Muscle layer of colon (tissue), 2 donors: ENCODE results near the gene PHF10.

ENCODE experiments used
- H3K27ac ChIP-seq: one replicate; pipeline ENCODE4 v1.7.0; 2013; ENCODE audit warnings: low read depth, mild to moderate bottlenecking, low read length, moderate library complexity
- H3K27me3 ChIP-seq, 2 donors: one replicate each; pipeline ENCODE4 v1.7.0; 2013; ENCODE audit warnings: low read length in 2 of 2, mild to moderate bottlenecking in 2 of 2; ENCODE audit not compliant: insufficient read depth in 2 of 2, control insufficient read depth in 1 of 2
- H3K36me3 ChIP-seq: one replicate; pipeline ENCODE4 v1.7.0; 2013; ENCODE audit warnings: mild to moderate bottlenecking, low read length; ENCODE audit not compliant: insufficient read depth
- H3K4me1 ChIP-seq: one replicate; pipeline ENCODE4 v1.7.0; 2013; ENCODE audit warnings: mild to moderate bottlenecking, low read length; ENCODE audit not compliant: insufficient read depth
- H3K4me3 ChIP-seq, 2 donors: one replicate each; pipeline ENCODE4 v1.7.0; 2013; ENCODE audit warnings: low read length in 2 of 2, low read depth in 1 of 2, mild to moderate bottlenecking in 1 of 2, moderate library complexity in 1 of 2
- H3K9ac ChIP-seq: one replicate; pipeline ENCODE4 v1.7.0; 2013; ENCODE audit warnings: low read length
- H3K9me3 ChIP-seq: one replicate; pipeline ENCODE4 v1.7.0; 2013; ENCODE audit warnings: mild to moderate bottlenecking, low read length
- donor health status: abdominal sarcoma.
- donor health status: Adenocarcinoma of cecum.

The PHF10 gene

DNA sequence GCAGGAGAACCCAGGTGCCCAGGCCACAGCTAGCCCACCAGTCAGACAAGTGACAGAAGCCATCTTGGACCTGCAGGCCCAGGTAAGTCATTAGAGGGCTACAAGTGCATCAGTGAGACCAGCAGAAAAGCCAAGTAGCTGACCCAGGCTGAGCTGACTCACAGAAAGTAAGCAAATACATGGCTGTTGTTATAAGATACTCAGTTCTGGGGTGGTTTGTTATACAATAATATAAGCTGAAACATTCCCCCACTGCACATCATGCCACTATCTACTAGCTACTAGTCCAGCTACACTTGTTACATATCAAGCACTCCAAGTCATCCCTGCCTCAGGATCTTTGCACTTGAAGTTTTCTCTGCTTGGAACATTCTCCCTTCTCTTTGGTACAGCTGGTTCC lies 17.0 kb upstream of the PHF10 start:
- no peaks in the 10 kb centered on the region for H3K4me1 ChIP-seq
- no peaks in the 10 kb centered on the region for H3K9me3 ChIP-seq
- no peak overlapping the region for H3K9ac ChIP-seq
- H3K27ac ChIP-seq = no peak overlapping the region
- no peaks in the 10 kb centered on the region for H3K27me3 ChIP-seq
- no peaks in the 10 kb centered on the region for H3K36me3 ChIP-seq
- H3K4me3 ChIP-seq = no peak overlapping the region

DNA sequence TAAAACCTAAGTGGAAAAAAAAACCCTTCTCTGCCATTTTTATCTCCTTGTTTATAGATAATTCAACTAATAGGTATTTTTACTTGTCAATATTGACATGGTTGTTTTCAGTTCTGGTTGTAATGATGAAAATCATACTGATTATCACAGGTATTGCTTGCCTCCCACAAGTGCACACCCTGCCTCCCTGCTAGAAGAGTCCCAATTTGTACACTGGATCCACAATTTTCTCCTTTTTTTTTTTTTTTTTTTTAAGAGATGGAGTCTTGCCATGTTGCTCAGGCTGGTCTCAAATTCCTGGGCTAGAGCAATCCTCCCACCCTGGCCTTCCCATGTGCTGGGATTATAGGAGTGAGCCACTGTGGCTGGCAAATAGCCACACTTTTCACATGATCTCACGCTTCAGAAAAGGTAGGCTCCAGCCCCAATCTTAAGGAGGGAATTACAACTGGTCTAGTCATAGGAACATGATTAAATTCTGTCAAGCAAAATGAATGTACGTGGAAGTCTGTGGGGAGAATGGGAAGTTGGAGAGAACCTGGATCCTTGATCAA lies 14.8 kb upstream of the PHF10 start:
- Histone ChIP-seq H3K27me3 (no peaks in the 10 kb centered on the region), H3K4me1 (no peaks in the 10 kb centered on the region), H3K4me3 (no peak overlapping the region), H3K36me3 (no peaks in the 10 kb centered on the region), H3K9me3 (no peaks in the 10 kb centered on the region), H3K27ac (no peak overlapping the region), H3K9ac (no peak overlapping the region)

DNA sequence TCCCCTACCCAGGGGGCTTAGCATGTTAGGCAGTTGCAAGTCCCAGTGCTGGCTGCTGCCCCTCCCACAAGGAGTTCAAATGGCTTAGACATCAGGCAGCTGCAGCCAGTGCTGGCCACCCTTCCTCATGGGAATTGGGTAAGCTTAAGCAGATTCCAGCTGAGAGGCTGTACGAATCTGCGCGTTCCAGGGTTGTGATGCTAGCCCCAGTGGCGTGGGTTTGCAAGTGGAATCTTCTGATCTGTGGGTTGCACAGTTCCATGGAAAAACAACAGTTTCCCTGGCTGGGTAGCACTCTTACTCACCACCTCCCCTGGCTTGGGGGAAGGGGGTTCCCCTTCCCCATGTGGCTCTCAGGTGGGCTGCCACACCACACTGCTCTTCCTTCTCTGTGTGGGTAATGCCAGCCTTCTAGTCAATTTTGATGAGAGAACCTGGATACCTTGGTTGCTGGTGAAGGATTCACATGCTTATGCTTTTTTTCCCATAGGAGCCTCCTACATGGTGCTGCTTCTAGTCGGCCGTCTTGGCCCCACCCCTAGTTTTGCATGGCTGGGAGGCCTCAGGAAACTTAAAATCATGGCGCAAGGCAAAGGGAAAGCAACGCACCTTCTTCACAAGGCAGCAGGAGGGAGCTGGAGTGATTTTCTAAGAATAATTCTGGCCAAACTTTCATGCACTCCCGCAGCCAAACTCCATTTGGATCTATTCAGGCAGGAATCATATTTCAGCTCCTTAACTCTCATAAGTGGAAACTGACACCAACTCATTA lies 14.1 kb upstream of the PHF10 start:
- no peaks in the 10 kb centered on the region for H3K27me3 ChIP-seq
- H3K9me3 ChIP-seq = no peaks in the 10 kb centered on the region
- H3K4me1 ChIP-seq = no peaks in the 10 kb centered on the region
- no peak overlapping the region for H3K27ac ChIP-seq
- H3K9ac ChIP-seq = no peak overlapping the region
- H3K36me3 ChIP-seq = no peaks in the 10 kb centered on the region
- H3K4me3 ChIP-seq = no peak overlapping the region

DNA sequence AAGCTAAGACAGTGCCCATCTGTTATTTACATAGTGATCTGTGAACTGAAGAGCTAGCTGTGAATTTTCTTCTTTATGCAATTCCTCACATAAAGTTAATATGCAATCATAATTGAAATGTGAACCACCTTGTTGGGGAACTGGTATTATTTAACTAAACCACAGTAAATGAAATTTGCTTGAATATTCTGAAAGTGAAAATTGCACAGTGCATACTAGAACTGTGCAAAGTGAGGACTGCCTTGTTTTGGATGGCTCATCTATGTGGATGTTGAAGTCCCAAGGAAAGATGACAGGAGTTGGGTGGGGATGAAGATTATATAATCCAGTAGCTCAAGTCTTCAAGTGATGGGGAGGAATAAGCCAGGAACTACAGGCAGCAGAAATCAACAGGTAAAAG lies 5.7 kb upstream of the PHF10 start:
- H3K36me3 ChIP-seq = no peaks in the 10 kb centered on the region
- no peaks in the 10 kb centered on the region for H3K27me3 ChIP-seq
- H3K27ac ChIP-seq = no peak overlapping the region
- H3K9ac ChIP-seq = no peak overlapping the region
- peaks cover 5% of the 10 kb centered on the region for H3K4me1 ChIP-seq
- H3K9me3 ChIP-seq = no peaks in the 10 kb centered on the region
- H3K4me3 ChIP-seq = no peak overlapping the region

DNA sequence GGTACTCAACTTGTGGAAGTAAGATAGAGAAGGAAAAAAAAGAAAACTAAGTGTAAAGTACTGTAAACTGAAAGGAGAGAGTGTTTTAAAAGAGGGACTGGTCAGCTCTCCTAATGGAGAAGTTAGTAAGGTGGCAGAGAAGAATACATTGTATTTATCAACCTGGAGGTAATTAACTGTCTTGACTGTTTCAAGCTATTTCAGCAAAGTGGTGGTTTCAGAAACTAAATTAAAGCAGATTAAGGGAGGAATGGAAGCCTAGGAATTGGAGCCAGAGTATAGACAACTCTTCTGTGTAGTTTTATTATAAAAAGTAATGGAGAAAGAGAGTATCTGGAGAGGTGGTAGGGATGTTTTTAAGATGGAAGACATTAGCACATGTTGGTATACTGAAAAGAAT lies 2.7 kb upstream of the PHF10 start:
- no peak overlapping the region for H3K9ac ChIP-seq
- H3K27me3 ChIP-seq = no peaks in the 10 kb centered on the region
- peaks cover 11% of the 10 kb centered on the region for H3K4me1 ChIP-seq
- H3K9me3 ChIP-seq = no peaks in the 10 kb centered on the region
- H3K36me3 ChIP-seq = no peaks in the 10 kb centered on the region
- H3K27ac ChIP-seq = no peak overlapping the region
- H3K4me3 ChIP-seq = no peak overlapping the region

DNA sequence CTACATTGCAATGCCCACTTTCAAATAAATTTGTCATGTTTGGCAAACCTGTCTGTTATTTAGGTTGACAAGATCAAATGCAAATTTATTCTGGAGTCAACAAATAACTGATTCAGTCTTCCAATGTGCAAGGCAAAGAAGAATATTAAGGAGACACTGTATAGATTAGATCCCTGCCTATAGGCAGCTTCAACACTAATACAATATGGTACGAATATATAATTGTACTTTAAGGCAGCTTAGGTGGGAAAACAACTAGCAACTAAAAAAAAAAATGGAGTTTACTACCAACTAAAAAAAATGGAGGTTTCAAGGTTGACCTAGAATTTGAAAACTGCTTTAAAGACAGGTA lies 1.7 kb upstream of the PHF10 start:
- Histone ChIP-seq H3K9ac (no peak overlapping the region), H3K4me1 (peaks cover 15% of the 10 kb centered on the region), H3K27ac (no peak overlapping the region), H3K4me3 (no peak overlapping the region), H3K36me3 (no peaks in the 10 kb centered on the region), H3K9me3 (no peaks in the 10 kb centered on the region), H3K27me3 (no peaks in the 10 kb centered on the region)

DNA sequence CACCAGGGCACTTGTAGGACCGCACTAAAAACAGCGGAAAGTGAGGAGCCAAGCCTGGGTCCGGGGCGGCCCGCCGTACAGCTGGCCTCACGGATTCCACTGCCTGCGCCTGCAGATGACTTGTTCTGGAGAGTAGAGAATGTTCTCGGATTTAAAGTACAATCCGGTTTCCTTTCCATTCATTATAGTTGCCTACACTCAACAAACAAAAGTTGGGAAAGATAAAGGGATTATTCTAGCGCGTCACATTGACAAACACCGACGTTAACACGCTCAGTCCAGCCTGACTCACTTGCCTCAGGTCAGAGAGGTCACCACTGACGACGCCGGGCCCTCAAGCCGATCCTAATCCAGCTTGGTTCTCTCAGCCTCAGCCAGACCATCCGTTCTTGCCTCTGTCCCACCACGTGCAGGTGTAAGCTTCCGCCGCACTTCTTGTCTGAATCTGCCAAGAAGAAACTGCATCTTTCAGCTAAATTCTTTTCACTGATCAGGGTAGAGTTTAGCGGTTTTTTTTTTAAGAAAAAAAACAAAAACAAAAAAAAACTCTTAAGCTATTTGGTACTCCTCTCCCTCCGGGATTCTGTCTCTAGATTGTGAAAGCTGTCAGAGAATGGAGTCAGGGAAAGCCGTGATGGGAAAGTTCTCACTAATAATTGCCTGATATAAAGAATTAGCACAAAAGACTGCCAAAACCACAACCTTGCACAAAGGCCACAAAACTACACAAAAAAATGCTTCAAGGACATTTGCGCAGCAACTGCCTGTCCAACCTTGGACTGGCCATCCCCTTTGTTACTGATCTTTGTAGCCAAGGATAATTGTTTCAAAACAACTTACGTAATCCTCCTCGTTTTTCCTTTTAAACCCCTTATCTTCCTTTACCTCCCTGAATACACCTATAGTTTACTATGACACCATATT lies 1.1 kb upstream of the PHF10 start:
- Histone ChIP-seq H3K27me3 (no peaks in the 10 kb centered on the region), H3K9ac (no peak overlapping the region)

DNA sequence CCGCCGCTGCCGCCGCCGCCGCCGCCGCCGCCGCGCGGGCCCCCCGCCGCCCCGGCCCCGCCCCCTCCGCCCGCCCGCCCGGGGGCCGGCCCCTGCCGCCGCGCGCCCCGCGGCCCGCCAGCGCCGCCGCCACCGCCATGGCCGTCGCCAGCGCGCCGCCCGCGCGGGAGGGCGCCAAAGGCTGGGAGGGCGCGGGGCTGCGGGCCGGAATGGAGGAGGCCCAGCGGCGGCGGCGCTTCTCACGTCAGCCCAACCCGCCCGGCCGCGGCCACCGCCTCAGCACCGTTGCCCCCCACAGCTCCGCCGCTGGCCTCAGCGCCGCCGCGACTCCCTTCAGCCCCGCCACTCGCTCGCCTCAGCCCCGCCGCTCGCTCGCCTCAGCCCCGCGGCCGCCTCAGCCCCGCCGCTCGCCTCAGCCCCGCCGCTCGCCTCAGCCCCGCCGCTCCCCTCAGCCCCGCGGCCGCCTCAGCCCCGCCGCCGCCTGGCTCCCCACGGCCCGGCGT lies 258 bp downstream of the PHF10 start:
- Histone ChIP-seq H3K27ac (no peak overlapping the region), H3K36me3 (no peaks in the 10 kb centered on the region), H3K4me3 (peak overlapping the region in 1 of 2 donors; percentile 45), H3K9me3 (no peaks in the 10 kb centered on the region), H3K9ac (no peak overlapping the region), H3K27me3 (no peaks in the 10 kb centered on the region), H3K4me1 (peaks cover 15% of the 10 kb centered on the region)

More for the DNA sequence above, 1.1 kb upstream of the PHF10 start:
- Histone ChIP-seq H3K27ac (peak overlapping the region; percentile 81), H3K9me3 (no peaks in the 10 kb centered on the region), H3K4me3 (peak overlapping the region; percentile 64 to 90), H3K4me1 (peaks cover 15% of the 10 kb centered on the region), H3K36me3 (no peaks in the 10 kb centered on the region)

DNA sequence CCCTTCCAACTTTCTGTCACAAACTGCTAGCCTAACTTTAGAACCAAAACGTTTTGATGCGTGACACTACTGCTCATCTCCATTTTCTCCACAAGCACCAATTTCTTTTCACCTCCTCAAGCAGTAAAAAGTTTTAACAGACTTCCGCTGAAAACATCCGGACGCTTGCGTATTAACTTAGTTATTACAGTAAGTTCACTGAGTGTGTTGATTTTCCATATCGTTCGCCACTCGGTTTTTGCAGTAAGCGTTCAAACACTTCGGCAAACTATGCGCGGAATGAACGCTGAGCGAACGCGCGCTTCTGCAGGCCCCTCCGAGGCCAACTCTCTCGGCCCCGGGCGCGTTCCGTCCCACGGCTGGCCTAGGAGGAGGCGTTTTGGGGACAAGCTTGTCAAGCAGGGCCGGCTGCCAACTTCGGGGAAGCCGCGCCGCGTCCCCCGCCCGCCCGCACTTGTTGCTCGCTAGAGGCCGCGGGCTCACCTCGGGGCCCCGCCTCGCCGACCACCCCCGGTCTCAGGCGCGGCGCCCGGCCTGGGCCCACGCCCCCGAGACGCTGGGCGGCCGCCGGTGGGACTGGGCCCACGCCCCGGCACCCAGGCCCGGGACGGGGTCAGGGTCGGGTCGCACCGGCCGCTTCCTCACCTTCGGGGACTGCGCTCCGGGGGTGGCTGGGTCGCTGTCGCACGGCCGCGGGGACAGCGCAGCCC lies 945 bp downstream of the PHF10 start:
- Histone ChIP-seq H3K9ac (peak overlapping the region; percentile 65), H3K27me3 (no peaks in the 10 kb centered on the region), H3K36me3 (no peaks in the 10 kb centered on the region), H3K27ac (peak overlapping the region; percentile 93), H3K4me3 (peak overlapping the region; percentile 65 to 84), H3K9me3 (no peaks in the 10 kb centered on the region), H3K4me1 (peaks cover 15% of the 10 kb centered on the region)

DNA sequence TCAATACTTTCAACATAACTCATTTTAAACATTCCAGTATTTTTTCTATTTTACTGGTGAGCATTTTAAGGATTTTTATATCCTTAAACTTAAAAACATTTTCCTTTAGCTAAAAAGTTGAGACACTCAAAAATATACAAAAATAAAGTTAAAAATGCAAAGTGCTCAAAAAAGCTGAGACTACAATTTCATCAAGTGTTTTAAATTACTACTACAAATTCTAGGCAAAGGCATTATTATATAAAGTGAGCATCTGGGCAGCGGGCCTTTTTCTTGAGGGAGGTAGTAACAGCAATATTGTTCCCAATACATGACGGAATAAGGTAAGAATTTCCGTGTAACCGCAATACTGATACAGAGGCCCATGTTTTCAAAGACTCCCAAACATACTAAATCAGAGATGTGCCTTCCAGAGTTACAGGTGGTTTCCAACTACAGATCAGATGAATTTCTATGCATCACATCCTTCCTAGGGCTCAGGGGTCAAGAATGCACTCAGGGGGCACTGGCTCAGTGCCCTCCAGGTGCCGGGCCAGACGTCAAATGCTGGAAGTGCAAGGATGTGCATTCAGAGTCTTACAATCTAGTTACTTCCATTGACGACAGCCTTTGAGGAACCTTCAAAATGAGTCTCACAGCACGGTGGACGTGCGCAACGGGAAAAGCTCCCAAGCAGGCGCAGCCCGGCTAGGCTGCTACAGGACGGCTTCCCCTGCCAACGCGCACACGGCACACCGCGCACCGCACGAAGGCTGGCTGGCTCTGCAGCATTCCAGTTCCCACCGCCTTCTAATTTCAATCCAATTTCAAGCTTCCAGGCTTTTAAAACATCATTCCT lies 1.7 kb downstream of the PHF10 start:
- Histone ChIP-seq H3K9ac (peak overlapping the region; percentile 65), H3K9me3 (no peaks in the 10 kb centered on the region), H3K27ac (peak overlapping the region; percentile 93), H3K4me3 (peak overlapping the region; percentile 65 to 84), H3K27me3 (no peaks in the 10 kb centered on the region), H3K36me3 (no peaks in the 10 kb centered on the region), H3K4me1 (peaks cover 15% of the 10 kb centered on the region)
